GM19468 (cell line): Measurements from ENCODE around the gene SLC1A1.

ENCODE experiments used
- ATAC-seq: cut with Tn5 transposase; IDR thresholded peaks from one replicate; pipeline ENCODE4 v1.9.1; 2021; ENCODE audit warnings: mild to moderate bottlenecking, moderate library complexity, moderate number of reproducible peaks; ENCODE audit not compliant: unreplicated experiment; ENCODE audit errors: extremely low read depth

Gene SLC1A1

DNA sequence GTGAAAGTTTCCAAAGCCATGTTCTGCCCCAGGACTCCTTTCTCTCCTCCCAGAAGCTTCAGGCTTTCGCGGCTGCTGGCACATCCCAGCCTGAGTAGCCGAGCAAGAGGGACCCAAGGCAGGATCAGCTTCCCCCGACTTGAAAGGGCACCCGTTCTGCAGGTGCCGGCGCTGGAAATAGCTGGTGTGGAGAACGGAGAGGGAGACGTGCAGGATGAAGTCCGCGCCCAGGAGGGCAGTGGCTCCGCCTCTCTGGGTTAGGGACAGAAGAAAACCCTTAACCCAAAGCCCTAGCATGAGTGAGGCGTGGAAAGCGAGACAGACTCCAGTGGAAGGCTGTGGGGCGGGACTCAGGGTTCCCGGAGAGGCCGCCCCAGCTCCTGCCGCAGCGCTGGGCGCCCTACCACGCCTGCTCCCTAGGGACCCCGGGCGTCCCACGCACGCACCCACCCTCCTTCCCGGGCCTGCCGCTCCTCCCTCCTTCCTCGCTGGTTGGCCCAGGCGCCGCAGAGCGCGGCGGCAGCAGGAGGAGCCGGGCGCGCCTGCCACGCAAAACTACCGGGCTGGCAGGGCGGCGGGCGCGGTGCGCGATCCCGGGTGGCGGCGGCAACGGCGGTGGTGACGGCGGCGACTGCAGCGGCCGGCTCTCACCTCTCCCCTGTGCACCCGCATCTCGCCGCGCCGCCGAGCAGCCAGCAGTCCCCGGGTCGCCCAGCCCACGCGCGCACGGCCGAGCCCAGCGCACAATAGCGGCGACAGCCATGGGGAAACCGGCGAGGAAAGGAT lies at the start of gene SLC1A1:
TSS of gene SLC1A1 (plus strand) at position 550 of the 786 bp plus-strand sequence. CDS start at position 762, 212 bp downstream.
- peak; percentile 75 for ATAC-seq

DNA sequence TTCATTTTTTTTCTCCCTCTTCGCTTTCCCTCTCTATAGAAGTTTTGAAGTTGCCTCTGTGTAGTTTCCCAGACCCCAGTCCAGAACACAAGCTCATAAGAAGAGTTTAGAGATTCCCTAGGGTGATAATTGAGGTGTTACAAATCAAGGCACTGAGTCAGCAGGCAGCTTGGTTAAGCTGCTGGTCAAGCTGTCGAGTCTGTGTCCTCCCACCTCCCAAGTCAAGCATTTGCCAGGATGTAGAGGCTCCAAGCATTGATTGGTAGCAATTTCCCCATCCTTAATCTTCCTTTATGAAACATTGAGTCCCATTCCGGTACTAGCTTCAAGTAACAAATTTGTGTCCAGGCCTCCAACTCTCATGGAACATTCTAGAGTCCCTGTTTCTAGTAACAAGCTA lies 47.5 kb upstream of the SLC1A1 start:
- ATAC-seq, result no peak

- ATAC-seq, result no peak
Observed at GRCh38 chr9:4443439-4443838, 46.8 kb upstream of the SLC1A1 start.

DNA sequence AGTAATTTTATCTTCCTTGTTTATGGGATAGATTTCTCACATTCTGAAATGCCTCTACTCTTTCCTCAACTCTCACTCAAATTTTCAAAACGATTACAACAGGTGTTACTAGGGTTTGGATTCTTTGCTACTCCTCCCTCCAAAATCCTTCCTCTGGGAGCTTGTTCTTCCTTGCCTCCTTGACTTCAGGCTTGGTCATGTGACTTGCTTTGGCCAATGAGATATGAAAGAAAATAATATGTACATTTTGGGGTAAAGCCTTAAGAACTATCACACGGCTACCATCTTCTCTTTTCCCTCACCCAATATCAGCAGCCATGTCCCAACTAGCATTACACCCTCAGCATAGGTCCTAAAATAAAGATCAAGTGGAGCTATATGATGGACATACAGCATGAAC lies 28.8 kb upstream of the SLC1A1 start:
- ATAC-seq, result no peak

- ATAC-seq, result no peak
Observed at GRCh38 chr9:4463824-4464223, 26.4 kb upstream of the SLC1A1 start.

- ATAC-seq, result peak; percentile 98
Observed at GRCh38 chr9:4464911-4465513, 25.3 kb upstream of the SLC1A1 start.

GRCh38 chr9:4465910-4466309 lies 24.4 kb upstream of the SLC1A1 start:
- ATAC-seq, result no peak

DNA sequence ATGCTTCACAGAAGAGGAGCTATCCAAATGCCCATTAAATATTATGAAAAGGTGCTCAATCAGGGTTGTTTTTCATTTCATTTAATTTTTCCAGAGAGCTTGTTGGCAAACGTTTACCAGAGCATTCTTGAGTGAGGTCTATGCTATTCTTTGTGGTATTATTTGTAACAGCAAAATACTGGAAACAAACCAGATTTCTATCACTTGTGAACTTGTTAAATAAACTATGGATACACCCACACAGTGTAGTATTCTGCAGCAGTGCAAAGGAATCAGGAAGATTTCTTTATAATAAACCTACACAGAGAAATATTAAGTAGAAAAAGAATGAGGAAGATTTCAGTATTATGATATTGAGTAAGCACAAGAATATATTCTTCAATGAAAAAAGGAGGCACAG lies 15.0 kb upstream of the SLC1A1 start:
- no peak for ATAC-seq

GRCh38 chr9:4486176-4486575 lies 4.1 kb upstream of the SLC1A1 start:
- no peak for ATAC-seq

DNA sequence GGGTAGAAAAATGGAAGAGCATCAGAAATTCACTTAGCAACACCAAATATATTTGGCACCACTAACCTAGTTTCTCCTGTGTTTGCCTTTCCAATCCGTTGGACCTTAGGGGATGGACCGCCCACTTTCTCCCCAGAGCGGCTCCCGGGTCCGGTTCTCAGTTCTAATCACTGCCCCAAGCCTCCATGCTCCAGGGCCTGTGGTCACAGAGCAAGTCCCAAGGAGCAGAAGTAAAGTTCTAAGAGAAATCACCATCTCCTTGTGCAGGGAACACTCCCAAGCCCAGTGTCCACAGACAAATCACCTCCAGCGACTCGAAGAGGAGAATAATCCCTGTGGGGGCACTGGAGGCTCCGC lies 728 bp upstream of the SLC1A1 start:
- ATAC-seq, result no peak

- no peak for ATAC-seq
Observed at GRCh38 chr9:4490705-4491625, 697 bp downstream of the SLC1A1 start.

DNA sequence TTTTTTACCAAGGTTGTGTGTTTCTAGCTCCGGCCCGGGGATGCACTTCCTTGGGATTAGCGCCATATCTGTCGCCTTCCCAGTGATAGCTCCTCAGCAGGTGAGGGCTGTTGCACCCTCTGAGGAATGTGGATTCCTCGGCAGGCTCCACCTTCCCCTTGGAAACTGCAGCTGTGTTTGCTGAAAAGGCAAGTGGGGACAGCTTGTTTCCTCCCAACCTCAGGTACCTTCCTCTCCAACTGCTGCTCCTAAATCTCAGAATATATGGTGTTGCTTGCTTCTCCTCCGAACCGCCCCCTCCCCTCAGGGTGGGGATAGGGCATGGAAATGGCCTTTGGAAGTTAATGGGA lies 1.3 kb downstream of the SLC1A1 start:
- ATAC-seq, result no peak

DNA sequence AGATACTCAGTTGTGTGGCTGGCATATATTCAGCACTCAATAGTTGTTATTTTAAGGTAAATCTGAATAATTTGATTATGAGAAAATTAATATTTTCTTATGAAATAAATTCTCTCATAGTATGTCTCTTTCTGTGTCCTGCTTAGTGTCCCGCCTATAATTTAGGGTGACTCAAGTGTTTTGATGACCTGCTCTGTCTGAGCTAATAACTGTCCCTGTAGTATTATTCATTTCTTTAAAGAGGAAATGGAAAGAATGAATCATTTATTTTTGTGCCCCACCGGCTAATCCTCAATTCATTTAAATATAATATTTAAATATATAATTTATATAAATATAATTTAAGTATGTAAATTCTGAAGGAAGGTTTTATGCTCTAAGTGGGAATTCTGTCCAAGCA lies 4.1 kb downstream of the SLC1A1 start:
- ATAC-seq, result no peak

DNA sequence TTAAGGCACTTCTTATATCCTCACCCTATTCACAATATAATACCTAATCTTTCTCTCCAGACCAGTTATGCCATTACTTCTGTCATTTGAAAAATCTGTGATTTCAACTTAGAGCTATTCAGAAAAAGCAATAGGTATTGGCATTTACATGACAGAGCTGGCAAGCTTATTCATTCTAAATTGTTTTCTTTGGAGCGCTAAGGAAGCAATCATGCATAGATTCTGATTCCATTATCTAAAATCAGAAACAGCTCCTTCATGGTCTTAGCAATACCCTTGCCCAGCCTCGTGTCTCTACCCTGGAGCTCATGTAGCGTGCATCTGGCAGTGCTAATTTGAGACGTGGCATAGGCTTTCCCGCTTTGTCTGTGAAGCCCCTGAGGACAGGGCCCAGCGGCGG lies 4.5 kb downstream of the SLC1A1 start:
- no peak for ATAC-seq

- no peak for ATAC-seq
Observed at GRCh38 chr9:4495537-4495936, 5.3 kb downstream of the SLC1A1 start.

GRCh38 chr9:4496497-4496896 lies 6.2 kb downstream of the SLC1A1 start:
- no peak for ATAC-seq

- ATAC-seq, result no peak
Observed at GRCh38 chr9:4497395-4497794, 7.1 kb downstream of the SLC1A1 start.

DNA sequence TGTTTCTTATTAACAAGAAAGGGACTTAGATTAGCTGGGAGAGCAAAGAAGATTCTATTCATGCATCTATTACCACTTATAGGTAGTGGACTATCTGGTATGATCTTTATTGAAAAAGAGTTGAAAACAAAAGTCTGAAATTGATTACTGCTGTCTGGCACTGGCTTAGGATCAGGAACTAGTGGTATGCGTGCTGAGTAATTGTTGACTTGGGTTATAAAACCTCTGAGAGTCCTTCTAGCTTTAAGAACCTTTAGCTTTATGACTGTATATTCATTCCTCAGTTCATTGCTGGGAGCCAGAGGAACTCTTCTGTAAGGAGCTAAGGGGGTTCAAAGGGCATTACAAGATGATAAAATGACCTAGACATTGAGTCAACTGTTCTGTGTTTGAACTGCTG lies 7.6 kb downstream of the SLC1A1 start:
- no peak for ATAC-seq

DNA sequence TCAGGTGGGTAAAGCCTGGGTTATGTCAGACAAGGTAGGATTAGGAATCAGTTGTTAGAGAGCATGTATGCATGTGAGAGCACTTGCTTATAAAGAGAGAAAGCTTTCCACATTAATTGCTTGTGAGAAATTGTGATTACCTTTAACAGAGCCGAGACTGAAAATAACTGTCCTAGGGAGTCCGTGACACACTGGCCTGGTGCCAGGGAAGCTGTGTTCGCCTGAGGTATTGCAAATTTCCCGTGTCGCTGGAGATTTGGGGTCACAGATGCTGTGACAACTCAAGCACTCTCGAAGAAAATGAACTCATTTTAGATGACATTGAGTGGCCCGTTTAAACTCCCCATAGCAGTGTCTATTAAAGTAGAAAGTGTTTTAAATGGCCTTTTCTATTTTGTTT lies 9.6 kb downstream of the SLC1A1 start:
- no peak for ATAC-seq

- ATAC-seq, result no peak
Observed at GRCh38 chr9:4501147-4501507, 10.9 kb downstream of the SLC1A1 start.

DNA sequence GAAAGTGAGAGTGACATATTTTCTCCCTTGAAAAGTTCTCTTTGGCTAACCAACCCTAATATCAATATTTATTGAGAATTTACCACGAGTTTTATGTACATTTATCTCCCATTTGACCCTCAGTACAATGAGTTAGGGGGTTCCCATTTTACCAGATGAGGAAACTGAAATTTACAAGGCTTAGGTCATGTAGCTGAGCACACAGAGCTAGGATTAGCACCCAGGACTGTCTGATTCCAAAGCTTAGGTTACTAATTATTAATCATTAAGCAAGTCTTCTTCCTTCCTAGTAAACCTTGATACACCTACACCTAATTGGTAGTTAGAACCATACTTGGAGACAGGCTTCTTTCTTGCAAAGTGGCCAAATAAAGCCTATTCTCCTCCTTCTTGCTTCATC lies 12.2 kb downstream of the SLC1A1 start:
- no peak for ATAC-seq
